Stimulated activated CD8-positive, alpha-beta memory T cell treated with anti-CD3 and anti-CD28 coated beads, Interleukin-12 subunit alpha, Interleukin-12 subunit beta, amount 100 ng/mL, for 24 hours (primary cell): Measurements from ENCODE around the gene VPS33A.
"Not testable (repeated sequence)": the region's sequence is repeated elsewhere in the genome, so short reads cannot be mapped to it uniquely, and the experiment has no call there.

ENCODE experiments used
- DNase-seq: peaks from one replicate; pipeline ENCODE4 v3.0.0-alpha.2; 2020; ENCODE audit errors: extremely low read depth

The VPS33A gene

DNA sequence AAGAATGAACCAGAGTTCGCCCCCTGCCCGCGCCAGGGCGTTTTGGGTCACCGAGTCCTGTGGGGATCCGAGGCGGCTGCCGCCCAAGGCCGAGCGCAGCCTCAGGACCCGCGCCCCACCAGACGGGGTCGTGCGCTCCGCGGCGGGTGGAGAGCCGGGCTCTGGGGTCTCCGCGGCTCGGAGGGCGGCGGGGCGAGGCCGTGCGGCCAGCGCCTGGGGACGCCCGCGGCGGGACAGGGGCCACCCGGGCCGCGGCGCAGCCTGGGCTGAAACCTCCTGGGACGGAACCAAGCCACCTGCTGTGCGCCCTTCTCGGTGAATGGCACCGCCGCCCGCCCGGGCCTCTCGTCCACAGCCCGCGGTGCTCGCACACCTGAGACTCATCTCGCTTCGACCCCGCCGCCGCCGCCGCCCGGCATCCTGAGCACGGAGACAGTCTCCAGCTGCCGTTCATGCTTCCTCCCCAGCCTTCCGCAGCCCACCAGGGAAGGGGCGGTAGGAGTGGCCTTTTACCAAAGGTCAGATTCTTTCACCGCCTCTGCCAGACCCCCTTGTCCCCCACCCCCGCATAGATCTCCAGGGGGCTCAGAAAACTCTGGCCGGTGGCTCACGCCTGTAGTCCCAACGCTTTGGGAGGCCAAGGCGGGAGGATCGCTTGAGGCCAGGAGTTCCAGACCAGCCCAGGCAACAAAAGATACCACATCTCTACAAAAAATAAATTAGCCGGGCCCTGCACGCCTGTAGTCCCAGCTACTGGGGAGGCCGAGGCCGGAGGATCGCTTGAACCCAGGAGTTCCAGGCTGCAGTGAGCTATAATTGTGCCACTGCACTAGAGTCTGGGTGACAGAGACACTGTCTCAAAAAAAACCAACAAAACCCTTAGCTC lies 61.9 kb downstream of the VPS33A start:
- no peak for DNase-seq

DNA sequence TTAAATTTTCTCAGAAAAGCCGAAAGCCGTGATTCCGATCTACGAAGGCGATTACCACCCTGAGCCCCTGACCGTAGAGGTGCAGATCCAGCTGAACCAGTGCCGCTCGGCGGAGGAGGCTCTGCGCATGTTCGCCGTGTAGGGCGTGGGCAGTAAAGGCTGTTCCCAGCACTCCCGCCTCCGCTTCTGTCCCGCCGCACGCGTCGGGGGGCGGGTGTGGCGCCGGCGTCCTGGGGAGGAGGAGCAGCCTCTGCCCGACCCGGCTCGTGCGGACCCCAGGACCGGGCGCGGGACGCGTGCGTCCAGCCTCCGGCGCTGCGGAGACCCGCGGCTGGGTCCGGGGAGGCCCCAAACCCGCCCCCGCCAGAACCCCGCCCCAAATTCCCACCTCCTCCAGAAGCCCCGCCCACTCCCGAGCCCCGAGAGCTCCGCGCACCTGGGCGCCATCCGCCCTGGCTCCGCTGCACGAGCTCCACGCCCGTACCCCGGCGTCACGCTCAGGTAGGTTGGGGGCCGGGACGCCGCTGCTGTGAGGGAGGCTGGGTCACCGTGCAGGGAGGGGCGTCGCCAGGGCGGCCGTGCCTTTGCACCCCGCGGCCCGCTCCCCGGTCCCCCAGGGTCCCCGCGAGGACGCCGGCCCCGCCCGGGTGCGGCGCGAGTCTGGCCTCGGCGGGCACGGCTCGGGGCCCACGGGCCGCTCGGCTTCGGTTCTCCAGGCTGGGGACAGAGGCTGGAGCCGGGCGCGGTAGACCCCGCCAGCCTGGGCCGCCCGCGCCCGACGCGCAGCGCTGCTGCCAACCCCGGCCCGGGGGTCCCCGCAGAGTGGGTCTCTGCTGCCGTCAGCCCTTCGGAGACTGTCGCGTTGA lies 62.8 kb downstream of the VPS33A start, which contains the start of gene B3GNT4:
TSS of gene B3GNT4 (plus strand) at position 409 of the 866 bp plus-strand sequence. CDS start 910 bp downstream, outside the sequence.
- DNase-seq = no peak

DNA sequence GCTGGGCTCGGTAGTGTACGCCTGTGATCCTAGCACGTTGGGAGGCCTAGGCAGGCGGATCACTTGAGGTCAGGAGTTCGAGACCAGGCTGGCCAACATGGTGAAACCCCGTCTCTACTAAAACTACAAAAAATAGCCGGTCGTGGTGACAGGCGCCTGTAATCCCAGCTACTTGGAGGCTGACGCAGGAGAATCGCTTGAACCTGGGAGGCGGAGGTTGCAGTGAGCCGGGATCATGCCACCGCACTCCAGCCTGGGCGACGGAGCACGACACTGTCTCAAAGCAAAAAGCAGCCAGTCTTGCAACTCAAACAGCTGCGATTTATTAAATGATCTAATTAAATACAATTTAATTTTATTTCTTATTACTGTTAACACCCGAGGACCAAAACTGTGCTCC lies 63.5 kb downstream of the VPS33A start:
- not testable (repeated sequence) for DNase-seq

DNA sequence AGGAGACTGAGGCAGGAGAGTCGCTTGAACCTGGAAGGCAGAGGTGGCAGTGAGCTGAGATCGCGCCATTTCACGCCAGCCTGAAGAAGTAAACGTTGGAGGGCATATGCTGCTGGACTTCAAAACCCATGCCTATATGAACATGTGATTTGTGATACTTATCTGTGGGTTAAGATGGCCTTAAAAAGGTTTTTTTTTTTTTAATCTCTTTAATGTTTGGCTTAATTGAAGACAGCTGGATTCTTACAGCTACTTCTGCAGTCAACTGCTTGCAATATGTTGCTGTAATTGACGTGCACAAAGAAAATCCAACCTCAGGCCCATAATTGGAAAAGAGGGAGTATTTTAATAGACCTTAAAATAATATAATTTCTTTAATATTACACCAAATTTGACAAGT lies 64.3 kb downstream of the VPS33A start:
- no peak for DNase-seq

DNA sequence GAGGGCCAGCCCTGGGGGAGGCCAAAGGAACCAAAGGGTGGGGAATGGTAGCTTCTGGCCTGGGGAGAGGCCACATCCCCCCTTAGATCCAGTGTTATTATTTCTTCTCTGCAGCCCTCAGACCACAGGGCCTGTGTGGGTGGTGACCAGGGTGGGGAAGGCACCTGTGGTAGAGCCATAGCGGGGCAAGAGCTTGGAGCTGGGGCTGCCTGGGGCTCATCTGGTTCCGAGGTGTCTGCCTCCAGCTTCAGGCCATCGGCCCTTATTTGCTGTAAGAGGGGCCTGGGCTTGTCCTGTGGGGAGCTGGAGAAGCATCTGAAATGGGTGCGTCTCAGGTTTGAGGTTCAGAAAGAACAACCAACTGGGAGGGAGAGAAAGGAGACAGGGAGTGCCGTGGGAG lies 64.9 kb downstream of the VPS33A start:
- no peak for DNase-seq

DNA sequence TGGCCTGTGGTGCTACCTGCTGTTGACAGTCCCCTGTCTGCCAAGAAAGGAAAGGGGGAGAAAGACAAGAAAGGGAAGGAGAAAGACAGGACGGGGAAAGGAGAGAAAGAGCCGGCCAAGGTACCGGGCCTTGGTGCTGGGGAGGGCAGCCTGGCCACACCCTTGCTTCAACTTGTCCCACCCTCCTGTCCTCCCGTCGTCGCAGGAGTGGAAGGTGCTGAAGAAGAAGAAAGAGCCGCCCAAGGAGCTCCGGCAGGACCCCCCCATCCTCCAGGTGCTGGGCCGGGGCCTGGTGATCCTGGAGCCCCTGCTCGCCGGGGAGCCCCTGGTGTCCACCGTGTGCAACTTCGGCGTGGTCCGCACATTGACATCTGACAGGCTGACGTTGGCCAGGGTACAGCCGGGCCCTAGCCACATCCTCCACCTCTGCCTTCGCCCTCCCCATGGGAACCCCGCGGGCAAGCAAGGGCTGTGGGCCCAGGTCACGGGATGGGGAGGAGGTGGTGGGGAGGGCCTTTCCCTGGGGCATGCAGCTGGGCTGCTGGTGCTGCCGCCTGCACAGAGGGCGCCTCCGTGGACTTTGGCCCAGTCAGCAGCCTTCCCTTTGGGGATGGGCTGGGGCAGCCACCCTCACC lies 65.6 kb downstream of the VPS33A start:
- no peak for DNase-seq

DNA sequence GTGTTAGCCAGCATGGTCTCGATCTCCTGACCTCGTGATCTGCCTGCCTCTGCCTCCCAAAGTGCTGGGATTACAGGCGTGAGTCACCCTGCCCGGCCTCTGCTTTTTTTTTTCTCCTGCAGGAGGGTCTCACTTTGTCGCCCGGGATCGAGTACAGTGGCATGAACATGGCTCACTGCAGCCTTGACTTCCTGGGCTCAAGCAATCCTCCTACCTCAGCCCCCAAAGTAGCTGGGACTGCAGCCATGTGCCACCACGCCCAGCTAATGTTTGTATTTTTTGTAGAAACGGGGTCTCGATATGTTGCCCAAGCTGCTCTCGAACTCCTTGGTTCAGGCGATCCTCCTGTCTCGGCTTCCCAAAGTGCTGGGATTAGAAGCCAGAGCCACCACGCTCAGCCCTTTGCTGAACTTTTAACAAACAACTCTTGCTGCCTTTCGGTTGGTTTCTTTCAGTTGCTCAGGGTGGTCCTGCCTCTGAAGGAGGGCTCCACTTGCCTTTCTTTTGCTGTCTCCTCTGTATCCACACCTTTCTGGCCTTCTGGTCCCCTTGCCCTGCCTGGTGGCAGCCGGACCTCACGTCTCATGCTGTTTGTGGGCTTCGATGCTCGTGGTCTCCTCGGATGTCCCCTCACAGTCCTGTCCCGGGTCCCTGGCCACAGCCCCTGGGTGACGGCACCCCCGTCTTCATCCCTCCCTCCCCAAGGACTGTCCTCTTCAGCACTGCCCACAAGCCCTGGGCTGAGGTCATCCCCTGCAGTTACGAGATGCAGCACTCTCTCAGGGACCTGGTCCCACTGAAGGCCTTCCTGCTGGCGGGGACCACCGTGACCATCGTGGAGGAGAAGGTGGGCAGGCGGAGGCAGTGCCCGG lies 66.6 kb downstream of the VPS33A start:
- no peak for DNase-seq

DNA sequence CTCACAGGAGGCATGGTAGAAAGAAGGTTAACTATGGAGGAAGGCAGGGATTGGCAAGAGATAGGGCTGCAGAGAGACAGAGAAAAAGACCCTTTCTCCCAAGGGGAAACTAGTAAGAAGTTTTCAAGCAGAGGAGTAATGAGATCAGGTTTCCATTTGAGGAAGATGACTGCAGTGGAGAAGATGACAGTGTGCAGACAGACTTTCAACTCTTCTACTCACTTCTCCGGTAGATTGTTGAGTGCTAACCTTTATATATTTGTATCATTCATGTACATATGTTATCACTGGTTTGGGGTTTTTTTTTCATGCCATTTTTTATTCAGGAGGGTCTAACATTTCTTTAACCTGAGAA lies 68.7 kb downstream of the VPS33A start:
- DNase-seq = no peak

DNA sequence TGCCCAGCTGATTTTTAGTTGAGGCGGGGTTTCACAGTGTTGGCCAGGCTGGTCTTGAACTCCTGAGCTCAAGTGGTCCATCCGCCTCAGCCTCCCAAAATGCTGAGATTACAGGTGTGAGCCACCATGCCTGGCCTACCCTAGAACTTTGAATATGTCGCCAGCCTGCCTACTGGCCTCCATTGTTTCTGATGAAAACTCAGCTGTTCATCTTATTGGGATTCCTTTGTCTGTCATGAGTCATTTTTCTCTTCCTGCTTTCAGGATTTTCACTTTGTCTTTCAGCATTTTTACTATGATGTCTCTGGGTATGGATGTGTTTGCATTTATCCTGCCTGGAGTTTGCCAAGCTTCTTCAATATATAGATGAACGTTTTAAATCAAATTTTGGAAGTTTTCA lies 70.9 kb downstream of the VPS33A start:
- DNase-seq = no peak

DNA sequence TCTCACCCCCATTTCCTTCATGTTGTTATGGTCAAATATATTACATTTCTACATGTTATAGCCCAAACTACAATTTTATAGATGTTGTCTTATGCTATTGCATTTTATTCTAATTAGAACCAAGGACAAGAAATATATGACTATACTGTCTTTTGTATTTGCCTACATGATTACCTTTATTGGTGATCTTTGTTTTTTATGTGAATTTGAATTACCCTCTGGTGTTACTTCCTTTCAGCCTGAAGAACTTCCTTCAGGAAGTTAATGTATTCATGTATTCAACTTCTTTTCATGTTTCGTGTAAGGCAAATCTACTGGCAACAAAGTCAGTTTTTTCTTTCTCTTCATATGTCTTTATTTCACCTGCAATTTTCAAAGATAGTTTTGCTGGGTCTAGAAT lies 71.5 kb downstream of the VPS33A start:
- DNase-seq = no peak

DNA sequence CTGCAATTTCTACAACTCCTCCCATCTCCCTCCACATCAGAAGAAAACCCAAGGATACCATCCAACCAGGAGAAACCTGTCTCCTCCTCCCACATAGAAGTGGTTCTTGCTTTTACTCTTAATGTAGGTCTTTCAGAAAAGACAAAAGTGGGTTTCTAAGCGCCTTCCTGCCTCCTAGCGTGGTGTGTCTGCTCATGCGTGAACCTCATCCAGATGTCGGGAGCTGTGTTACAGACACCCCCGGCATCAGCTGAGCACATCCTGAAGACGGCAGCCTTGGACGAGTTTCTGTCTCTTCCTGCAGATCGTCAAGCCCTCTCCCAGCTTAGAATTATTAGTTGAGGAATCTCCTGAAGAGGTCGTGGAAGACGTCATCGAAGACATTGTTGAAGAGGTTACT lies 73.9 kb downstream of the VPS33A start:
- DNase-seq = no peak

DNA sequence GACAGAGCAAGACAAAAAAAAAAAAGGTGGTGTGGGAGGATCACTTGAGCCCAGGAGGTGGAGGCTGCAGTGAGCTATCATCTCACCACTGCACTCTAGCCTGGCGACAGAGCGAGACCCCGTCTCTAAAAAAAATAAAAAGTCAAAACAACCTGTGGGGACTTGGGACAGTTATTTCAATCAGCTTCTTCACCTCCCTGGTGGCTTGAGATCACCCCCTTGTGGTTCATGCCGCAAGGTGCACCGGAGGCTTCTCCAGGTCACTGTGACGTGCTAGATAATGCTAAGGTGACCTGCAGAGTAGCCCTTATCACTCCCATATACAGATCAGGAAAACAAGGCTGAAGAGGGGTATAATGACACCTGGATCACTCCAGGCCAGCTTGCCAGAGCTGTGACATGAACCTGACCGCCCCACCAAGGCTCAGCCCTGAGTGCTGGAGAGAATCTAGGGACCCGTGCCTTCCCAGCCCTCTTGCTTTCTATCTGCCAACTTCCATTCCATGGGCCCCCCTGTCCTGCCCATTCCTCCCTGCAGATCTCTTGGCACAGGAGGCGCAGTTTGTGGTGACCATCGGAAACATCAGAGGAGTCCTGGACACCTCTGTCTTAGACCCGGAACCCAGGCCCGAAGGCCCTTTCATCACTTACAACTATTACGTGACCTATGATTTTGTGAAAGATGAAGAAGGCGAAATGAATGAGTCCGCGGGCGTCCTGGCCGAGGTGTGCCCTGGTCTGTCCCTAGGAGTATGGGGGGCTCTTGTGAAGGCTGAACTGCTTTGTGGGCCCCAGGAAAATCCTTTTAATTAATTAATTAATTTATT lies 75.2 kb downstream of the VPS33A start:
- no peak for DNase-seq

DNA sequence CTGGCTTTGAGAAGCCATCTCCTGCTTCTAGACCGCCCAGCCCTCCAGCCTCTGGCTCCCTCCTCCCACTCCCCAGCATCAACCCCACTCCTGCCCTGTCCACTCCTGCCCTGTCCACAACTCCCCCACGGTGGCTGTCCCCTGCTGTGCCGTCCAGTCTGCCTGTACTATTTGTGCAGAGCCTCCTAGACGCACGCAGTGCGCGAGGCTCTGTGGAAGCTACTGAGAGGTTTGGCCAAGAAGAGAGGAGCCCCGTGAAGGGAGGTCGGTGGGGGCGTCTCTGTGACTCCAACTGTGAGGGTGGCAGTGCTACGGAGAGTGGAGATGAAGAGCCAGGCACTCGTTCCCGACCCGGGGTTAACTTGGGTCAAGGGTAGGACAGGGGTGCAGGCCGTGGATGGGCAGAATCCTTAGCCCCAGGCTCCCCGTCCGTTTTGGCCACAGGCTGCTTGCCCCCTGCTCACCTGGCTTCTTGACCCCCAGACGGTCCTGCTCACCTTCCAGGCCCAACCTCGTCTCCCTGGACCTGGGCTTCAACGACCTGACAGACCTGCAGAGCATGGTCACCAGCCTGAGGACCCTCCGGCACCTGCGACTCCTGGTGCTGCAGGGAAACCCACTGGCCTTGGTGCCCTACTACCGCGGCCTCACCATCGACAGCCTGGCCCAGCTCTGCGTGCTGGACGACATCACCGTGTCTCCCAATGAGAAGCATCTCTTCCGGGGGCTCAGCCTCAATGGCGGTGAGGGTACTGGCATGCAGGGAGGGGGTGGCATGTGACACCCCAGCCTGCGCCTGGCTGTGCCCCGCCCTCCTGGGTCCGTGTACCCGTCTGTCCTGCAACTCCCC lies 76.4 kb downstream of the VPS33A start:
- no peak for DNase-seq

DNA sequence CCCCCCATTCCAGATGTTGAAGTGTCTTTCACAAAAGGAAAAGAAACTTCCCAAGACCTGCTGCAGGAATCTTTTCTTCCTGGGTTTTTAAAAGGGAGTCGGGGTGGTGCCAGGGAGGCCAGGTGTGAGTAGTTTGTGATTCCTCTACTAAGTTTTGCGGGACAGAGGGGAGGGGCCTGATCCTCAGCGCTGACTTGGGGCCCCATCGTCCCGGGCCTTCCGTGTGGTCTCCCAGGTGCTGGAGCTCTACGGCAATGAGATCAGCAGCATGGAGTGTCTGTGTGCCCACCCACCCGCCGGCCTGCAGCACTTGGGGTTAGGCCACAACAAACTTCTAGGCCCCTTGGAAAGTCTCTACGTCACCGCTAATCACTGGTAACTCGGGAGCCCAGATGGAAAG lies 78.8 kb downstream of the VPS33A start:
- DNase-seq = no peak

DNA sequence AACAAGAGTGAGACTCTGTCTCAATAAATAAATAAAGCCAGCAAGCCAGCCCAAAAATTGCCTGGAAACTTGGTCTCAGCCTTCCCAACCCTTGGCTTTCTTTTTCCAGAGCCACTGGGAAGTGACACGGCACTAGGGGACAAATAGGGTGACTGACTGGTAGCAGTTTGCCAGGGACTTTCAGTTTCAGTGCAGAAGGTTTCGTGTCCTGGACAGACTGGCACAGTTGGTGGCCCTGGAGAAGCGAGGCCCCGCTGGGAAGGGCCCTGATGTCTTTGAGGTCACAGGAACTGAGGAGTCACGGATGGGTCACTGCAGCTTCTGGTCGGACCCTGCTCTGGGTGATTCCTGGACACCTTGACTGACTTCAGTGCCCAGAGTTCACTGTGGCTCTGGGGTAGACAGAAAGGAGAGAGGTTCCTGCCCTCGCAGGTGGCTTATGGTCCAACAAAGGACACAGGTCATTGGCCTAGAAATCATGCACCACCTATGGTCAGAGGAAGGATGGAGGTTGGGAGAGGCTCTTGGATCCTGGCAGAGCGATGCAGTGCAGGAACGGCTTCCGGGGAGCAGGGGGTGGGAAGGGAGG lies 80.7 kb downstream of the VPS33A start:
- no peak for DNase-seq

DNA sequence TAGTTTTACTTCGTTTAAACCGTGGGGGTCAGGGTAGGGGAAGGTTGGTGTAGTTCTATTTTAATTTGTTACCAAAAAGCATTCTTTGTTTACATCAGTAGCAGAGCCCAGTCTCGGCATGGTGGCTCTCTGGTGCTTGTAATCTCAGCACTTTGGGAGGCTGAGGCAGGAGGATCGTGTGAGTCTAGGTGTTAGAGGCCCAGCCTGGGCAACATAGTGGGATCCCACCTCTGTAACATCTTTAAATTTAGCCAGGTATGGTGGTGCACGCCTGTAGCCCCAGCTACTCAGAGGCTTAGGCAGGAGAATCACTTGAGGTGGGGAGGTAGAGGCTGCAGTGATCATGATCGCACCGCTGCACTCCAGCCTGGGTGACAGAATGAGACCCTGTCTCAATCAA lies 81.2 kb downstream of the VPS33A start:
- no peak for DNase-seq

DNA sequence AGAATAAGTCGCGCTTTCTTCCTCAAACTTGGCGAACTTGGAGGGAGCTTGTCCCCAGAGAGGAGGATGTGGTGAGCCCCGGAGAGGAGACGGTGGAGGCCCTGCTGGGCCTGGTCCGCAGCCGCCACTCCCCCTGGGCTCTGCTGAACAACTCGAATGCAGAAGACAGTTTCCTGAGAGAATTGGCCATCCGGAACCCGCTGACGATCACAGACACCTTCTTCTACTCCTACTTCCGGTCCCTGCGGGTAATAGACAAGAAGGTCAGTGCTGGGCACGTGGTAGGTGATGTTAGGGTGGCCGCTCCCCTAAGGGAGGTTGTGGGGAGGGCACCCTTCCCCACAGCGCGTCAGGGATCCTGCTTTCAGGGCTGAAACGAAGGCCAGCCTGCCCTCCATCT lies 81.8 kb downstream of the VPS33A start:
- no peak for DNase-seq

DNA sequence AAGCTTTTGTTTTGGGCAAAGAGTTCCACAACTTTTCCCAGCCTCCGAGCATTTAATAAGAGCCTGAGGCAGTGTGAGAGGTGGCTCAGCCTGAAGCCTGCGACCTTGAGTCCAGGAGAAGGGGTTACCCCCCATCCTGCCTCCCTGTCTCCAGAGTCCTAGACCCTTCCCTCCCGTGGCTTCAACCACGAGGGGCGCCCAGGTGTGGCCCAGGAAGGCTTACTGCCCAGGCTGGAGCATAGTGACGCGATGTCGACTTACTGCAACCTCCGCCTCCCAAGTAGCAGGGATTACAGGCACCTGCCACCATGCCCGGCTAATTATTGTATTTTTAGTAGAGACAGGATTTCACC lies 82.7 kb downstream of the VPS33A start:
- DNase-seq = no peak

DNA sequence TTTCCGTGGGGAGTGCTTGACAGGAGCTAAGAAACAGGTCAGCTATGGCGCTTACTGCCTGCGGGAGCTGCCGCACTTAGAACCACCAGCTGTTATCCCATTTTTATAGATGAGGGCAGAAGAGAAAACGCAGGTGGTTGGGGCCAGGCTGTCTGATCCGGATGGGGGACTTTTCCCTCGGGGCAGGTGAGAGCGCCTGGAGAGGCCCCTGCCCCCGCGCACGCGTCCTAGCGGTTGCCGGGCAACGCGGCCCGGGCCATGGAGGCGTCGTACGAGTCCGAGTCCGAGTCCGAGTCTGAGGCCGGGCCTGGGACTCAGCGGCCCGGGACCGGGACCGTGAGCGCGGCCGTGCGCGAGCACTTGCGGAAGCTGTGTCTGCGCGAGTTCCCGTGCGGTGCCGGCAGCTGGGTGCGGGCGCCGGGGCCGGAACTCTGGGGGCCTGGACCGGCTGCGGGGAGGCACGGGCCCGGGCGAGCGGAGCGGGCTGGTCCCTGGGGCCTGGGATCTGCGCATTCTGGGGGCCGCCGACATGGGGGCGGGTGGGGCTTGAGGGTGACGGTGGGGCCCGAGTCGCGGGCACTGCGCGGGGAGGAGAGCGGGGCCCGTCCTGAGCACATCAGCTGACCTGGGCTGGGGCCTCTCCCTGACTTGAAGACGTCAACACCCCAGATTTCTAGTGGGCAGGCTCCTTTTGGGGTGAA lies 83.3 kb downstream of the VPS33A start, which contains the start of gene LRRC43:
TSS of gene LRRC43 (plus strand) at position 237 of the 701 bp plus-strand sequence. CDS start at position 259, 22 bp downstream.
- DNase-seq = no peak
